ENCODE measurements around the gene APP.

The APP gene

GRCh38 chr21:25904044-25904695, 266.4 kb downstream of the APP start:
- peaks cover 23% of the 10 kb centered on the region for H3K36me3 ChIP-seq (ENCODE audit: control insufficient read depth, low read depth, low read length)
- H3K9me3 ChIP-seq (ENCODE audit: control insufficient read depth, low read depth, low read length), result no peaks in the 10 kb centered on the region
- H3K27me3 ChIP-seq (ENCODE audit: control insufficient read depth, insufficient read depth, low read length), result no peaks in the 10 kb centered on the region
- H3K27ac ChIP-seq (ENCODE audit: low read length), result no peak overlapping the region
- no peaks in the 10 kb centered on the region for H3K4me1 ChIP-seq (ENCODE audit: control insufficient read depth, low read depth, low read length)
- H3K9ac ChIP-seq (ENCODE audit: low read length), result no peak overlapping the region
- H3K4me3 ChIP-seq (ENCODE audit: low read length), result no peak overlapping the region

- no peak overlapping the region for H3K4me3 ChIP-seq (ENCODE audit: low read length)
- H3K9ac ChIP-seq (ENCODE audit: low read length), result no peak overlapping the region
- no peaks in the 10 kb centered on the region for H3K27me3 ChIP-seq (ENCODE audit: control insufficient read depth, insufficient read depth, low read length)
- no peaks in the 10 kb centered on the region for H3K9me3 ChIP-seq (ENCODE audit: control insufficient read depth, low read depth, low read length)
- H3K4me1 ChIP-seq (ENCODE audit: control insufficient read depth, low read depth, low read length), result no peaks in the 10 kb centered on the region
- H3K36me3 ChIP-seq (ENCODE audit: control insufficient read depth, low read depth, low read length), result peaks cover 23% of the 10 kb centered on the region
- peak overlapping the region; percentile 49 for H3K27ac ChIP-seq (ENCODE audit: low read length)
Measured at GRCh38 chr21:25903607-25904006, 267.0 kb downstream of the APP start.

- H3K27me3 ChIP-seq (ENCODE audit: control insufficient read depth, insufficient read depth, low read length), result no peaks in the 10 kb centered on the region
- peaks cover 37% of the 10 kb centered on the region for H3K36me3 ChIP-seq (ENCODE audit: control insufficient read depth, low read depth, low read length)
- no peak overlapping the region for H3K4me3 ChIP-seq (ENCODE audit: low read length)
- no peak overlapping the region for H3K9ac ChIP-seq (ENCODE audit: low read length)
- no peaks in the 10 kb centered on the region for H3K4me1 ChIP-seq (ENCODE audit: control insufficient read depth, low read depth, low read length)
- no peaks in the 10 kb centered on the region for H3K9me3 ChIP-seq (ENCODE audit: control insufficient read depth, low read depth, low read length)
- H3K27ac ChIP-seq (ENCODE audit: low read length), result no peak overlapping the region
Measured at GRCh38 chr21:25901330-25901979, 269.1 kb downstream of the APP start.

DNA sequence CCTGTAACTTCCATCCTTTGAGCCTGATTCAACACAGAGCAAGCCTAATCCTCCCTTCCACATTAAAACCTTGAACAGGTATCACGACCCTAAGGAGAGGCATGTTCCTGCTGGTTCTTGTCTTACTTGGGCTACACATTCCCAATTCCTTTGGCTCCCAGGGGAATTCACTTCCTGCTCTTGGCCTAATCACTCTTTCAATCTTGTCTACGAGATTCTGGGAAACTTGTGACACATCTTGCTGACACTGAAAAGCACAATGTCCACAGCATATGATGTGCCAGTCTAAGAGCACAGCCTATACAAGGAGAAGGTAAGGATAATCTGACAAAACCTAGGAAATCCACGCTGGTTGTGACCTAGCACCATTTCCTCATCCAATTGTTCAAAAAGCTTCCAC, 271.9 kb downstream of the APP start:
- Histone ChIP-seq H3K4me1 (ENCODE audit: control insufficient read depth, low read depth, low read length) (no peaks in the 10 kb centered on the region), H3K4me3 (ENCODE audit: low read length) (no peak overlapping the region), H3K27ac (ENCODE audit: low read length) (no peak overlapping the region), H3K9ac (ENCODE audit: low read length) (no peak overlapping the region), H3K9me3 (ENCODE audit: control insufficient read depth, low read depth, low read length) (no peaks in the 10 kb centered on the region), H3K36me3 (ENCODE audit: control insufficient read depth, low read depth, low read length) (peaks cover 38% of the 10 kb centered on the region), H3K27me3 (ENCODE audit: control insufficient read depth, insufficient read depth, low read length) (no peaks in the 10 kb centered on the region)

GRCh38 chr21:25897383-25897782, 273.2 kb downstream of the APP start:
- Histone ChIP-seq H3K9me3 (ENCODE audit: control insufficient read depth, low read depth, low read length) (no peaks in the 10 kb centered on the region), H3K27me3 (ENCODE audit: control insufficient read depth, insufficient read depth, low read length) (no peaks in the 10 kb centered on the region), H3K4me1 (ENCODE audit: control insufficient read depth, low read depth, low read length) (no peaks in the 10 kb centered on the region), H3K9ac (ENCODE audit: low read length) (no peak overlapping the region), H3K27ac (ENCODE audit: low read length) (no peak overlapping the region), H3K36me3 (ENCODE audit: control insufficient read depth, low read depth, low read length) (peaks cover 38% of the 10 kb centered on the region), H3K4me3 (ENCODE audit: low read length) (no peak overlapping the region)

- Histone ChIP-seq H3K36me3 (ENCODE audit: control insufficient read depth, low read depth, low read length) (peaks cover 37% of the 10 kb centered on the region), H3K4me1 (ENCODE audit: control insufficient read depth, low read depth, low read length) (no peaks in the 10 kb centered on the region), H3K27ac (ENCODE audit: low read length) (no peak overlapping the region), H3K4me3 (ENCODE audit: low read length) (no peak overlapping the region), H3K9me3 (ENCODE audit: control insufficient read depth, low read depth, low read length) (no peaks in the 10 kb centered on the region), H3K27me3 (ENCODE audit: control insufficient read depth, insufficient read depth, low read length) (no peaks in the 10 kb centered on the region), H3K9ac (ENCODE audit: low read length) (no peak overlapping the region)
Measured at GRCh38 chr21:25896501-25897056, 274.0 kb downstream of the APP start.

DNA sequence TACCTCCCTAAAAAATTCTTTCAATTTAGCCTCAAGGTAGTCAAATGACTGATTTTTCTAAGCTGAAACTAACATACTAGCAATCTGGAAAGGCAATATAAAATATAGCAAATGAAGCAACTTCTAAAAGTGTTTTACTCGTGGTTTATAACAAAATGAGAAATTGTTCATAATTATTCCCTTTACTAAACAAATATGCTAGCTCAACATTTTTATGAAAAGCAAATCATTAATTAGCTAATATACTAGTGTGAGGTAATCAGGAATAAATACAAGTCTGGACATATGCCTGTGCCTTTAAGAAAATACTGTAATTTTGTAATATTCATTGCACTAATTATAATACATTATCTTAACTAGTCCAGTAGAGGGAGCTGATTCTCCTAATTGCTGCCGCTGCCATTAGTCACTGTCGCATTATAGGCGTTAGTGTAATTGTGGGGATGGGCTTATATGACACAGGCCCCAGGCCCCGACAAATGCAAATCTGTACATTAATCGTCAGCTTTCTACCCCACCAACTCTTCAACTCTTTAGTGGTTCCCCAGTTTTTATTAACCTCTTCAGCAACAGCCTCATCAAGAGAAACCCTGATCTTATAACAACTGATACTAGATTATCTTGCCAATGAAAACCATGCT, 274.9 kb downstream of the APP start:
- Histone ChIP-seq H3K36me3 (ENCODE audit: control insufficient read depth, low read depth, low read length) (peaks cover 43% of the 10 kb centered on the region), H3K27me3 (ENCODE audit: control insufficient read depth, insufficient read depth, low read length) (no peaks in the 10 kb centered on the region), H3K9ac (ENCODE audit: low read length) (no peak overlapping the region), H3K27ac (ENCODE audit: low read length) (no peak overlapping the region), H3K4me1 (ENCODE audit: control insufficient read depth, low read depth, low read length) (no peaks in the 10 kb centered on the region), H3K9me3 (ENCODE audit: control insufficient read depth, low read depth, low read length) (no peaks in the 10 kb centered on the region), H3K4me3 (ENCODE audit: low read length) (no peak overlapping the region)

DNA sequence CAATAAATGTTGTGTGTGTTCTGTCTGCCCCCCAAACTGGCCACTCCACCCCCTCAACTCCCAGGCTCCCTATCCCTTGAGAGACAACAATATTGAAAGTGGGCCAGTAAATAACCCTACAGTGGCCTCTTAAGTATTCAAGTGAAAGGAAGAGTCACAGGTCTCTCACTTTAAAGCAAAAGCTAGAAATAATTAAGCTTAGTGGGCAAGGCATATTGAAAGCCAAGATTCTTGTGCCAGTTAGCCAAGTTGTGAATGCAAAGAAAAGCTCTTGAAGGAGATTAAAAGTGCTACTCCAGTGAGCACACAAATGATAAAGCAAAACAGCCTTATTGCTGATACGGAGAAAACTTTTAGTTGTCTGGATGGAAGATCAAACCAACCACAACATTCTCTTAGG, 277.4 kb downstream of the APP start:
- peaks cover 59% of the 10 kb centered on the region for H3K36me3 ChIP-seq (ENCODE audit: control insufficient read depth, low read depth, low read length)
- H3K9ac ChIP-seq (ENCODE audit: low read length), result no peak overlapping the region
- no peaks in the 10 kb centered on the region for H3K4me1 ChIP-seq (ENCODE audit: control insufficient read depth, low read depth, low read length)
- H3K27me3 ChIP-seq (ENCODE audit: control insufficient read depth, insufficient read depth, low read length), result no peaks in the 10 kb centered on the region
- no peak overlapping the region for H3K27ac ChIP-seq (ENCODE audit: low read length)
- no peaks in the 10 kb centered on the region for H3K9me3 ChIP-seq (ENCODE audit: control insufficient read depth, low read depth, low read length)
- no peak overlapping the region for H3K4me3 ChIP-seq (ENCODE audit: low read length)

GRCh38 chr21:25891596-25891995, 279.0 kb downstream of the APP start:
- Histone ChIP-seq H3K36me3 (ENCODE audit: control insufficient read depth, low read depth, low read length) (peaks cover 60% of the 10 kb centered on the region), H3K4me1 (ENCODE audit: control insufficient read depth, low read depth, low read length) (no peaks in the 10 kb centered on the region), H3K9ac (ENCODE audit: low read length) (no peak overlapping the region), H3K4me3 (ENCODE audit: low read length) (no peak overlapping the region), H3K27me3 (ENCODE audit: control insufficient read depth, insufficient read depth, low read length) (no peaks in the 10 kb centered on the region), H3K27ac (ENCODE audit: low read length) (no peak overlapping the region), H3K9me3 (ENCODE audit: control insufficient read depth, low read depth, low read length) (no peaks in the 10 kb centered on the region)

GRCh38 chr21:25890001-25890400, 280.6 kb downstream of the APP start:
- Histone ChIP-seq H3K4me3 (ENCODE audit: low read length) (no peak overlapping the region), H3K27ac (ENCODE audit: low read length) (no peak overlapping the region), H3K36me3 (ENCODE audit: control insufficient read depth, low read depth, low read length) (peaks cover 58% of the 10 kb centered on the region), H3K27me3 (ENCODE audit: control insufficient read depth, insufficient read depth, low read length) (no peaks in the 10 kb centered on the region), H3K9me3 (ENCODE audit: control insufficient read depth, low read depth, low read length) (no peaks in the 10 kb centered on the region), H3K4me1 (ENCODE audit: control insufficient read depth, low read depth, low read length) (no peaks in the 10 kb centered on the region), H3K9ac (ENCODE audit: low read length) (no peak overlapping the region)

DNA sequence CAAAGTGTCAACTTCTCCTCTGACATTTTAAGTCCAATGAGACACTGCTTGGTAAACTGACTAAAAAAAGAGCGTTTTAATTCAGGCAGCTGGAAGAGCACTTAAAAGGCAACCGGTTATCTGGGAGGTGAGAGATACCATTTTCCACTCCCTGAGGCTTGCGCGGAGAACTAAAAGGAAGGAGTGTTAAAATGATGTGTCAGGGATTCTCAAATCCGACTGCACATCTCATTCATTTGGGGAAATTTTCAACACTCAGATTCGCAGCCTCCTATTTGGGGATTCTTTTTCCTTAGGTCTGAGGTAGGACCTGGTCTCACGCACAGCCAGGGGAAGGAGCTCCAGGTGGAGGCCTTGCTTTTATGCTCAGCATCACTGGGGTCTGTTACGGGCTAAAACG, 281.9 kb downstream of the APP start:
- Histone ChIP-seq H3K9ac (ENCODE audit: low read length) (no peak overlapping the region), H3K27ac (ENCODE audit: low read length) (no peak overlapping the region), H3K36me3 (ENCODE audit: control insufficient read depth, low read depth, low read length) (peaks cover 51% of the 10 kb centered on the region)

More for the DNA sequence above, 281.9 kb downstream of the APP start:
- H3K27me3 ChIP-seq (ENCODE audit: control insufficient read depth, insufficient read depth, low read length), result no peaks in the 10 kb centered on the region
- H3K4me3 ChIP-seq (ENCODE audit: low read length), result no peak overlapping the region
- no peaks in the 10 kb centered on the region for H3K4me1 ChIP-seq (ENCODE audit: control insufficient read depth, low read depth, low read length)
- no peaks in the 10 kb centered on the region for H3K9me3 ChIP-seq (ENCODE audit: control insufficient read depth, low read depth, low read length)

Measured in iPS-18a (cell line).